Endothelial cell of umbilical vein (primary cell): Measurements from ENCODE around the gene PPARD. TPM values are rescaled to one million over a fixed set of nuclear protein-coding genes. Genes with fewer than 3 reads are reported as not detected.

ENCODE experiments used
- BruUV-seq: library from RNA; stranded (reverse); fragments of 400-500 nt; replicated peaks from 2 replicates; lab custom pipeline; 2021; lab: Mats Ljungman, UMichigan
- CTCF ChIA-PET: fragments of 300-600, 350-600 bp; sonication (Branson Sonifier 250); formaldehyde crosslinking; loops from one replicate; lab custom pipeline; 2021; ENCODE audit warnings: antibody characterized with exemption, inconsistent platforms; lab: Charles Lee
- POLR2A ChIA-PET: fragments of 300-600, 350-600 bp; sonication (Branson Sonifier 250); formaldehyde crosslinking; loops from one replicate; lab custom pipeline; 2021; ENCODE audit warnings: antibody characterized with exemption, inconsistent platforms; lab: Charles Lee
- DNase-seq: peaks from one replicate; pipeline ENCODE4 v3.0.0-alpha.2; 2011; ENCODE audit warnings: low read depth, low spot score
- FAIRE-seq: peaks from 2 replicates; lab custom pipeline; 2011; peaks lifted over from hg19 to GRCh38; lab: Jason Lieb, UNC
- H2AFZ ChIP-seq: 2 replicates; pipeline ENCODE4 v1.6.0; 2012; ENCODE audit warnings: low read depth, low read length, control low read depth, inconsistent platforms
- H3K27ac ChIP-seq: 2 replicates; pipeline ENCODE4 v1.5.1; 2011; ENCODE audit warnings: low read depth, mild to moderate bottlenecking, control low read depth, low read length, moderate library complexity; ENCODE audit not compliant: insufficient read depth
- H3K27me3 ChIP-seq, 2 experiments: 2 replicates each; pipeline versions ENCODE4 v1.6.0 to v1.6.1; 2011; ENCODE audit warnings: low read length in 2 of 2, mixed read lengths in 1 of 2; ENCODE audit not compliant: control insufficient read depth in 2 of 2, insufficient read depth in 2 of 2
- H3K36me3 ChIP-seq, 2 experiments: 2 replicates in 1 of 2; 3 replicates in 1 of 2; pipeline ENCODE4 v1.5.1; 2011; ENCODE audit warnings: low read length in 2 of 2, mild to moderate bottlenecking in 1 of 2, moderate library complexity in 1 of 2; ENCODE audit not compliant: control insufficient read depth in 2 of 2, insufficient read depth in 2 of 2; ENCODE audit errors: extremely low read depth in 1 of 2
- H3K4me1 ChIP-seq: 3 replicates; pipeline ENCODE4 v1.5.1; 2011; ENCODE audit warnings: mild to moderate bottlenecking, low read length; ENCODE audit not compliant: control insufficient read depth, insufficient read depth; ENCODE audit errors: extremely low read depth
- H3K4me2 ChIP-seq: 2 replicates; pipeline ENCODE4 v1.6.1; 2011; ENCODE audit warnings: low read length, control low read depth, mixed read lengths; ENCODE audit not compliant: insufficient read depth
- H3K4me3 ChIP-seq, 3 experiments: fragments of 200-600 bp in 1 of 3; sonication (generic), shearing (Covaris generic) in 1 of 3; replicated peaks in 1 of 3; 2 replicates each; pipeline ENCODE4 v1.5.1; 2011 to 2016; ENCODE audit warnings: control low read depth in 3 of 3, low read length in 3 of 3, mild to moderate bottlenecking in 2 of 3, inconsistent platforms in 1 of 3, low read depth in 1 of 3, moderate library complexity in 1 of 3; ENCODE audit not compliant: insufficient read depth in 1 of 3
- H3K79me2 ChIP-seq: 2 replicates; pipeline ENCODE4 v1.6.0; 2012; ENCODE audit warnings: low read length, inconsistent platforms; ENCODE audit not compliant: control insufficient read depth, insufficient read depth
- H3K9ac ChIP-seq: replicated peaks from 2 replicates; pipeline ENCODE3; 2011; ENCODE audit warnings: low read length, control low read depth; ENCODE audit not compliant: insufficient read depth; ENCODE audit errors: extremely low read depth
- H3K9me1 ChIP-seq: replicated peaks from 3 replicates; pipeline ENCODE4 v1.6.0; 2011; ENCODE audit warnings: mild to moderate bottlenecking, low read length; ENCODE audit not compliant: control insufficient read depth, insufficient read depth; ENCODE audit errors: extremely low read depth
- H3K9me3 ChIP-seq: replicated peaks from 2 replicates; pipeline ENCODE4 v1.5.1; 2012; ENCODE audit warnings: low read length, inconsistent platforms; ENCODE audit not compliant: control insufficient read depth, insufficient read depth
- H4K20me1 ChIP-seq: replicated peaks from 2 replicates; pipeline ENCODE3; 2011; ENCODE audit warnings: mild to moderate bottlenecking, low read length; ENCODE audit not compliant: control insufficient read depth, insufficient read depth; ENCODE audit errors: extremely low read depth
- EZH2 ChIP-seq: IDR thresholded peaks from 2 replicates; pipeline ENCODE4 v1.6.1; 2012; ENCODE audit warnings: borderline replicate concordance, low read depth, mild to moderate bottlenecking, moderate library complexity, low read length, inconsistent platforms; ENCODE audit not compliant: severe bottlenecking
- FOS ChIP-seq: IDR thresholded peaks from 2 replicates; pipeline ENCODE4 v1.6.1; 2011; ENCODE audit warnings: mild to moderate bottlenecking, low read length, moderate library complexity, borderline replicate concordance; ENCODE audit not compliant: insufficient read depth
- GATA2 ChIP-seq: IDR thresholded peaks from 2 replicates; pipeline ENCODE4 v1.7.0; 2011; ENCODE audit warnings: low read depth, mild to moderate bottlenecking, moderate library complexity, mixed read lengths, low read length; ENCODE audit not compliant: insufficient read length, insufficient read depth
- JUN ChIP-seq: IDR thresholded peaks from 2 replicates; pipeline ENCODE4 v1.6.1; 2011; ENCODE audit warnings: borderline replicate concordance, low read depth; ENCODE audit not compliant: insufficient read length, insufficient read depth
- MYC ChIP-seq: IDR thresholded peaks from one replicate; pipeline ENCODE4 v1.6.1; 2011; ENCODE audit warnings: mild to moderate bottlenecking, low read depth, low read length
- POLR2A ChIP-seq: IDR thresholded peaks from 2 replicates; pipeline ENCODE4 v1.6.1; 2012; ENCODE audit warnings: low read depth, mild to moderate bottlenecking, control low read depth, low read length
- POLR2AphosphoS5 ChIP-seq: IDR thresholded peaks from 2 replicates; pipeline ENCODE4 v1.6.1; 2012; ENCODE audit warnings: low read depth, mild to moderate bottlenecking, control low read depth, low read length, moderate library complexity; ENCODE audit not compliant: insufficient read depth
- dilution Hi-C: fragments of 300-500 bp; cut with MboI; formaldehyde crosslinking; loops from one replicate; pipeline ENCODE4 v1.15.0; 2019; ENCODE audit warnings: low sequenced_read_pairs; ENCODE audit not compliant: extremely low pct_ligation_motif_present
- intact Hi-C: fragments of 100-400 bp; cut with micrococcal nuclease; formaldehyde crosslinking; loops from one replicate; pipeline ENCODE4 v1.10.0; 2022
- polyA plus RNA-seq, 4 experiments: library from polyadenylated mRNA; depleted of rRNA in 3 of 4; stranded (reverse) in 3 of 4; unstranded in 1 of 4; fragments of >200 nt; gene quantifications; 2 replicates each; pipeline versions ENCODE4 v1.2.1 to v1.2.3, GENCODE V29; 2011 to 2012; ENCODE audit warnings: missing spikeins in 1 of 4
- total RNA-seq: library from RNA; stranded (reverse); gene quantifications from 2 replicates; pipeline ENCODE4 v1.2.3, GENCODE V29; 2021
- TF ChIP-seq, protein P1 (sequence below), 2 donors: IDR thresholded peaks; 1 replicate in 1 of 2; 2 replicates in 1 of 2; pipeline ENCODE4 v1.5.1; 2011; ENCODE audit warnings: low read length in 2 of 2, mild to moderate bottlenecking in 2 of 2, moderate library complexity in 2 of 2, control low read depth in 1 of 2, inconsistent platforms in 1 of 2, low read depth in 1 of 2; ENCODE audit not compliant: insufficient read depth in 1 of 2; ENCODE audit errors: extremely low read depth in 1 of 2
- TF ChIP-seq, protein P2 (sequence below): IDR thresholded peaks from 2 replicates; pipeline ENCODE4 v1.6.1; 2011; ENCODE audit not compliant: insufficient read depth, insufficient read length

PPARD gene
- total and polyA plus RNA-seq, 2 donors (not counting 3 experiments of a cell fraction or from before 2014, with no cell fraction given): 23.4 to 29.2 TPM

DNA sequence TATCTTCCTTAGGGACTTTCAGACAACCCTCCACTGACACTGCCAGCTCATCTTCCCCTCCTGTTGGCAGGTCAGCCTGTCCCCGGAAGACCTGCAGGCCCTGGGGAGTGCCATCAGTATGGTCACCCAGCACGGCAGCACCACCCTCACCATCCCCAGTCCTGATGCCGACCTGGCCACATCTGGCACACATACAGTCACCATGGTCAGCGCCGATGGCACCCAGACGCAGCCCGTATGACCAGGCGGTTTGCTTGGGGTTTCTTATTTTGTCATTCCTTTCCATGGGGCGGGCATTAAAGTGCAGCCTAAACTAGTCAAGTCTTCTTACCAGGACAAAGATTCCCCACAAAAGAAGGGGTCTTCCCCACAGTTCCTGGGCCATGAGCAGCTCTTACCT lies 48.7 kb upstream of the PPARD start:
- peaks cover 6 to 42% of the 10 kb centered on the region in 2 experiments for H3K36me3 ChIP-seq

More for the DNA sequence above, 48.7 kb upstream of the PPARD start:
- no TSS peak for BruUV-seq
- Histone ChIP-seq H3K27me3 (no peaks in the 10 kb centered on the region), H3K9ac (no peak overlapping the region), H4K20me1 (no peaks in the 10 kb centered on the region), H2AFZ (no peak overlapping the region), H3K79me2 (no peaks in the 10 kb centered on the region), H3K27ac (no peak overlapping the region), H3K4me1 (peaks cover 10% of the 10 kb centered on the region), H3K9me1 (no peaks in the 10 kb centered on the region), H3K9me3 (no peaks in the 10 kb centered on the region), H3K4me3 (no peak overlapping the region), H3K4me2 (no peak overlapping the region)
- CTCF ChIA-PET: interaction anchor here (0.7 to 2.4 kb wide), 15 partner anchors 8 to 174 kb away, joined by 3 to 22 read pairs (median 4); partner anchors contain the start of genes FANCE and RPL10A
- FAIRE-seq (no peak), DNase-seq (no peak)
- POLR2A ChIA-PET: no interaction called here
- dilution Hi-C loops: no loop called here
- TF ChIP-seq MYC (no peak), POLR2AphosphoS5 (no peak), GATA2 (no peak), FOS (no peak), EZH2 (no peak), JUN (no peak), POLR2A (no peak)
- TF ChIP-seq, protein P1, sequence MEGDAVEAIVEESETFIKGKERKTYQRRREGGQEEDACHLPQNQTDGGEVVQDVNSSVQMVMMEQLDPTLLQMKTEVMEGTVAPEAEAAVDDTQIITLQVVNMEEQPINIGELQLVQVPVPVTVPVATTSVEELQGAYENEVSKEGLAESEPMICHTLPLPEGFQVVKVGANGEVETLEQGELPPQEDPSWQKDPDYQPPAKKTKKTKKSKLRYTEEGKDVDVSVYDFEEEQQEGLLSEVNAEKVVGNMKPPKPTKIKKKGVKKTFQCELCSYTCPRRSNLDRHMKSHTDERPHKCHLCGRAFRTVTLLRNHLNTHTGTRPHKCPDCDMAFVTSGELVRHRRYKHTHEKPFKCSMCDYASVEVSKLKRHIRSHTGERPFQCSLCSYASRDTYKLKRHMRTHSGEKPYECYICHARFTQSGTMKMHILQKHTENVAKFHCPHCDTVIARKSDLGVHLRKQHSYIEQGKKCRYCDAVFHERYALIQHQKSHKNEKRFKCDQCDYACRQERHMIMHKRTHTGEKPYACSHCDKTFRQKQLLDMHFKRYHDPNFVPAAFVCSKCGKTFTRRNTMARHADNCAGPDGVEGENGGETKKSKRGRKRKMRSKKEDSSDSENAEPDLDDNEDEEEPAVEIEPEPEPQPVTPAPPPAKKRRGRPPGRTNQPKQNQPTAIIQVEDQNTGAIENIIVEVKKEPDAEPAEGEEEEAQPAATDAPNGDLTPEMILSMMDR (IDR thresholded peaks at IDR 0.05; ENCODE audit: extremely low read depth in 1 of 2, insufficient read depth in 1 of 2, low read depth in 1 of 2, low read length in 2 of 2): no peak
- TF ChIP-seq, protein P2, sequence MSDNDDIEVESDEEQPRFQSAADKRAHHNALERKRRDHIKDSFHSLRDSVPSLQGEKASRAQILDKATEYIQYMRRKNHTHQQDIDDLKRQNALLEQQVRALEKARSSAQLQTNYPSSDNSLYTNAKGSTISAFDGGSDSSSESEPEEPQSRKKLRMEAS: no peak
- intact Hi-C loops: loop anchor here (10.0 kb wide), 1 partner anchor 441 kb away; the partner anchor contains the start of gene ARMC12
